ENCODE data around the gene SKIC2.

SKIC2 gene

GRCh38 chr6:31945507-31946369 lies 13.2 kb upstream of the SKIC2 start, which contains the start of gene CFB:
Gene CFB (plus strand): TSS chr6:31946095. CDS start chr6:31946222, 127 bp downstream.
- DNase-seq, result no peak

GRCh38 chr6:31946370-31946885 lies 12.5 kb upstream of the SKIC2 start:
- no peak for DNase-seq

- DNase-seq, result no peak
Measured at GRCh38 chr6:31947070-31947675, 11.8 kb upstream of the SKIC2 start.

GRCh38 chr6:31947864-31948263 lies 11.1 kb upstream of the SKIC2 start:
- no peak for DNase-seq

GRCh38 chr6:31948306-31948705 lies 10.7 kb upstream of the SKIC2 start:
- DNase-seq, result no peak

GRCh38 chr6:31948753-31949413 lies 10.1 kb upstream of the SKIC2 start:
- DNase-seq, result no peak

DNA sequence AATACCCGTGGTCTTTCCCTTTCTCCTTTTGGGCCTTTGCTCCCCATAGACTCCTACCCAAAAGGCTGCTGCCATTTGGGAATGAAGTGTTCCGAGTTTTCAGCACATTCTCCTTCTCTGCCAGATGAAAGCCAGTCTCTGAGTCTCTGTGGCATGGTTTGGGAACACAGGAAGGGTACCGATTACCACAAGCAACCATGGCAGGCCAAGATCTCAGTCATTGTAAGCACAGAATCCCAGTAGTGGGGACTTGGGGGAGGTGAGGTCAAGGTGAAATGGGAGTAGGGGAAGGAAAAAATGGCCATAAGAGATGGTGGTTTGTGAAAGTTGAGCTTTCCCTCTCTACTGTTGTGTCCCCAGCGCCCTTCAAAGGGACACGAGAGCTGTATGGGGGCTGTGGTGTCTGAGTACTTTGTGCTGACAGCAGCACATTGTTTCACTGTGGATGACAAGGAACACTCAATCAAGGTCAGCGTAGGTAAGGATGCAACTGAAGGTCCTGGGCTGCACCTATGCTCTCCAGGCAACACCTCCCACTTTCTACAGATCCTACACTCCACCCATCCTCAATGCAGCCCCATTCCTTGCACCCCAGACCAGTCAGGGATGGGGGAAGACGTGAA lies 8.9 kb upstream of the SKIC2 start:
- DNase-seq, result no peak

GRCh38 chr6:31952140-31952805 lies 6.7 kb upstream of the SKIC2 start:
- DNase-seq, result no peak

DNA sequence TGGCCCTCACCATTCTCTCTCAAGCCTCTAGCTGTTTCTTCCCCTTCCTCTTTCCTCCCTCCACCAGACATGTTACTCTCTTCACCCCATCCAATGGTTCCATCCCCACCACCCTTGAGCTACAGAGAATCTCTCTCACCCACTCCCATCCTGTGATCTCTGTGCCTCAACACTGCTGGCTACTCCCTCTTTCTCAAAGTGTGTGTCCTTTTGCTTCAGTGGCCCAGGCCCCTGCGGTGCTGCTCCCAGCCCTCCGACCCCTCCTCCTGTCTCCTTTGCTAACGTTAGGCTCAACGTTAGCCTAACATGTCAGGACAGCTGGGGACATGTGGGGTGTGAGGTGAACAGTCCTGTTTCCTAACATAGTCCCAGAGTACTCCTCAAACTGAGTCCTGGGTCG lies 6.1 kb upstream of the SKIC2 start:
- no peak for DNase-seq

- DNase-seq, result no peak
Measured at GRCh38 chr6:31954511-31954910, 4.5 kb upstream of the SKIC2 start.

DNA sequence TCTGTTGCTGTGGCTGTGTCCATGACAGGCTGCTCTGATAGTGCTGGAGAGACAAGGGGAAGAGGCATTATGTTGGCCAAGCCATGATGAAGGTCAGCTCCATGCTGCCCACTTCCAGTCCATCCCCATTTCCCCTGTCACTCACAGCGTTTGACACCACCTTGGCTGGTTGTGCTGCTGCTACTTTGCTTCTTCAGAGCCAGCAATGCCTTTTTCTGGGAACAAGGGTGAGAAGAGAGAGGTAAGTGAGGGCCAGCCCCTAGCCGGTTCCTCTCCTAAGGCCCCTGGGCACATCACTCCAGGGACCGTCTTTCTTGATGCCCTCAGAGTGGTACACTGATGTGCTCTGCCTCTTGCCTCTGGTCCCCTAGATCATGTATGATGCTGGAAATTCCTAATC lies 2.2 kb upstream of the SKIC2 start:
- no peak for DNase-seq

- DNase-seq, result no peak
Measured at GRCh38 chr6:31958412-31958740, 599 bp upstream of the SKIC2 start.

- no peak for DNase-seq
Measured at GRCh38 chr6:31961616-31962015, 2.6 kb downstream of the SKIC2 start.

- no peak for DNase-seq
Measured at GRCh38 chr6:31963921-31964320, 4.9 kb downstream of the SKIC2 start.

- DNase-seq, result no peak
Measured at GRCh38 chr6:31965700-31966099, 6.7 kb downstream of the SKIC2 start.

DNA sequence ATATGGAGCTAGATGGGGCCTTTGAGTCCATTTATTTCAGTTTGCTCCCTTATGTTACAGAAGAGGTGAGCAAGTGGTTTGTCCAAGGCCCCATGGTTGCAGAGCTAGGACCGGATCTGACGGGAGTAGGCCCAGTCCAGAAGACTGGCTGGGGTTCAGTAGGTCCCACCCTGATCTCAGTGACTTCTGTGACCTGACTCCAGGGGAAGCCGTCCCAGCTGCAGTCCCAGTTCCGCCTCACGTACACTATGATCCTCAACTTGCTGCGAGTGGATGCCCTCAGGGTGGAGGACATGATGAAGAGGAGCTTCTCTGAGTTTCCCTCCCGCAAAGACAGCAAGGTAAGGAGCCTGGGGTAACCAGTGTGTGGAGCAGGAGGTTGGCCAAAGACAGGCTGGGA lies 7.5 kb downstream of the SKIC2 start:
- no peak for DNase-seq

DNA sequence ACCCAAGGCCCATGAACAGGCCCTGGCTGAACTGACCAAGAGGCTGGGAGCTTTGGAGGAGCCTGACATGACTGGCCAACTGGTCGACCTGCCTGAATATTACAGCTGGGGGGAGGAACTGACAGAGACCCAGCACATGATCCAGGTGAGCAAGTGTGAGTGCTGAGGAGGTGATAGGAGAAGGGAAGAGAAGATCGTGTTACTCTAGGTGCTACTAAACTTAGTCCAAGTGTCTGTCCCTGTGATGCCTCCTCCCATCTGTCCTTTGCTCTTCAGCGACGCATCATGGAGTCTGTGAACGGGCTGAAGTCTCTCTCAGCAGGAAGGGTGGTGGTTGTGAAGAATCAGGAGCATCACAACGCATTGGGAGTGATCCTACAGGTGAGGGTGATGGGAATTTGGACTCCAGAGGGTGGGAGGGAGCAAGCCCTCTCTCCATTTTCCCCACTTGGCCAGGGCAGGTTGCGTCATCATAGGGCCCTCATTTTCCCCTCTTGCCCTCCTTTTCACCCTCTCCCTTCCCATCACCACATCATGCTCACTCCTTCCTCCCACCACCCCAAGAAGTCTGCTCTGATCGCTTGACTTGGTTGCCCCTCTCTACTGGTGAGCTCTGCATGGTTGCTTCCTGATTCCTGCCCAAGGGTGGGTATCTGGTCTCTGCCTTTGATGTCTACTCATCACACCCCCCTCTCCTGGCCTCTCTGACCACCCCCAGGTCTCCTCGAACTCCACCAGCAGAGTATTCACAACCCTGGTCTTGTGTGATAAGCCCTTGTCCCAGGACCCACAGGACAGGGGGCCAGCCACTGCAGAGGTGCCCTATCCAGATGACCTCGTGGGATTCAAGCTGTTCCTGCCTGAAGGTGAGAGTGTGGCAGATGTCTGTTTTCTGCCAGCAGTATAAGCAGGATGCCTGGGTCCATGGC lies 8.3 kb downstream of the SKIC2 start:
- DNase-seq, result no peak

DNA sequence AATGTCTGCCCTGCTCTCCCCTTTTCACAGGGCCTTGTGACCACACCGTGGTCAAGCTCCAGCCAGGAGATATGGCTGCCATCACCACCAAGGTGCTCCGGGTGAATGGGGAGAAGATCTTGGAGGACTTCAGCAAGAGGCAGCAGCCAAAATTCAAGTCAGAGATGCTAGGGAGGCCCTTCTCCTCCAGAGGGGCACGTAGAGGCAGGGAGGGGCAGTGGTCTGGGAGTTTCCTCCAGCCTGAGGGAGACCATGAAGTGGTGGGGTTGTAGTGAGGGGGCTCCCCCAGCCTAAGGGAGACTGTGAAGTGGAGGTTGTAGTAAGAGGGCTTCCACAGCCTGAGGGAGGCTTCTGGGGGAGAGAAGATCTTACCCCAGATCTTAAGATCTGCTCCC lies 8.9 kb downstream of the SKIC2 start:
- DNase-seq, result no peak

- DNase-seq, result no peak
Measured at GRCh38 chr6:31968326-31968725, 9.4 kb downstream of the SKIC2 start.

DNA sequence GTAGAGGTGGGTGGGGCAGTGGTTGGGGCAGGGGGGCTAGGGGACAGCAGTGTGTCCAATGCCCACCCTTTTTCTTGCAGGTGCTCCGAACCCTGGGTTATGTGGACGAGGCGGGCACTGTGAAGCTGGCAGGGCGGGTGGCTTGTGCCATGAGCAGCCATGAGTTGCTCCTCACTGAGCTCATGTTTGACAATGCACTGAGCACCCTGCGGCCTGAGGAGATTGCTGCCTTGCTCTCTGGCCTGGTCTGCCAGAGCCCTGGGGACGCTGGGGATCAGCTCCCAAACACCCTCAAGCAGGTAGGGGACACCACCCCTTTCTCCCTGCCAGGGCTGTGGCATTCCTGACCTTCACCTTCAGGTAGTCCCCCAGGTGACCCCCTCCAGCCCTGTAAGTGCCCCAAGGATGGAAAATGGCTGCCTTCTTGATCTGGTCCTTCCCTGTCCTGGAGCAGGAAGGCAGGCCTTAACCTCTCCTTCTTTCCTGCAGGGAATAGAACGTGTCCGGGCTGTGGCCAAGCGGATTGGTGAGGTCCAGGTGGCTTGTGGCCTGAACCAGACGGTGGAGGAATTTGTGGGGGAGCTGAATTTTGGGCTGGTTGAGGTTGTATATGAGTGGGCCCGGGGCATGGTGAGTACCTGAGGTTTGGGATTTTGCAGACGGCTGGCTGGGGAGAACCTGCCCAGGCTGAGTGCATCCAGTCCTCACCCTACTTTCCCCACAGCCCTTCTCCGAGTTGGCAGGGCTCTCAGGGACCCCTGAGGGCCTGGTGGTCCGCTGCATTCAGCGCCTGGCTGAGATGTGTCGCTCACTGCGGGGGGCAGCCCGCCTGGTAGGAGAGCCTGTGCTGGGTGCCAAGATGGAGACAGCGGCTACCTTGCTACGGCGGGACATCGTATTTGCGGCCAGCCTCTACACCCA lies 10.1 kb downstream of the SKIC2 start:
- no peak for DNase-seq

Data from NCI-H1417 treated with DMSO at 0.1 percent for 48 hours (cell line).